Karpas-422 (cell line): ENCODE data around the gene EEF1AKMT3. TPM values are rescaled to one million over a fixed set of nuclear protein-coding genes. Genes with fewer than 3 reads are reported as not detected.

Source experiments
- DNase-seq: peaks from one replicate; pipeline ENCODE4 v3.0.0-alpha.2; 2015
- H2AFZ ChIP-seq: fragments of 200-600 bp; sonication (generic); 2 replicates; pipeline ENCODE4 v1.6.1; 2014; ENCODE audit warnings: antibody characterized with exemption, low read length, mixed read lengths
- H3K27ac ChIP-seq: fragments of 200-600 bp; sonication (generic); 2 replicates; pipeline ENCODE4 v1.5.1; 2014; ENCODE audit warnings: mild to moderate bottlenecking, low read length, moderate library complexity
- H3K27me3 ChIP-seq: fragments of 200-600 bp; sonication (generic); 2 replicates; pipeline ENCODE4 v1.6.1; 2014; ENCODE audit warnings: low read length, mixed read lengths
- H3K36me3 ChIP-seq: fragments of 200-600 bp; sonication (generic); 2 replicates; pipeline ENCODE4 v1.6.1; 2014; ENCODE audit warnings: low read length, mixed read lengths; ENCODE audit not compliant: insufficient read depth
- H3K4me1 ChIP-seq: fragments of 200-600 bp; sonication (generic); 2 replicates; pipeline ENCODE4 v1.6.1; 2014; ENCODE audit warnings: mild to moderate bottlenecking, low read length, mixed read lengths
- H3K4me2 ChIP-seq: fragments of 200-600 bp; sonication (generic); 2 replicates; pipeline ENCODE4 v1.6.1; 2014; ENCODE audit warnings: low read length, low read depth, mild to moderate bottlenecking; ENCODE audit not compliant: poor library complexity, severe bottlenecking
- H3K4me3 ChIP-seq: fragments of 200-600 bp; sonication (generic); 2 replicates; pipeline ENCODE4 v1.5.1; 2014; ENCODE audit warnings: mild to moderate bottlenecking, antibody characterized with exemption, low read length, mixed read lengths
- H3K79me2 ChIP-seq: fragments of 200-600 bp; sonication (generic); 2 replicates; pipeline ENCODE4 v1.6.1; 2014; ENCODE audit warnings: mild to moderate bottlenecking, low read length, mixed read lengths
- H3K9ac ChIP-seq: fragments of 200-600 bp; sonication (generic); 2 replicates; pipeline ENCODE4 v1.6.0; 2014; ENCODE audit warnings: low read length
- H3K9me2 ChIP-seq: fragments of 200-600 bp; sonication (generic), shearing (Covaris generic); replicated peaks from 2 replicates; pipeline ENCODE4 v1.6.0; 2014; ENCODE audit warnings: mild to moderate bottlenecking, low read length, moderate library complexity; ENCODE audit not compliant: insufficient read depth
- H3K9me3 ChIP-seq: fragments of 300-700, 200-600 bp; sonication (generic); 2 replicates; pipeline ENCODE4 v1.6.1; 2014; ENCODE audit warnings: low read length, mixed read lengths
- H4K20me1 ChIP-seq: fragments of 200-600 bp; sonication (generic); 2 replicates; pipeline ENCODE4 v1.6.1; 2014; ENCODE audit warnings: mild to moderate bottlenecking, antibody characterized with exemption, low read length, low read depth; ENCODE audit not compliant: insufficient read depth
- total RNA-seq: library from RNA; depleted of rRNA; stranded (reverse); fragments of >200 nt; shearing (Covaris generic); gene quantifications from 2 replicates; pipeline ENCODE4 v1.2.3, GENCODE V29; 2014; ENCODE audit warnings: low replicate concordance

EEF1AKMT3 gene
- total RNA-seq, 1 experiment from 2014 or later, result 5.5 TPM

- Histone ChIP-seq H3K4me1 (no peaks in the 10 kb centered on the region), H3K9me2 (no peaks in the 10 kb centered on the region), H3K36me3 (no peaks in the 10 kb centered on the region; the same call in none of the 2 replicates), H3K79me2 (no peaks in the 10 kb centered on the region), H3K9me3 (no peaks in the 10 kb centered on the region), H2AFZ (no peak overlapping the region), H4K20me1 (no peaks in the 10 kb centered on the region), H3K27me3 (no peaks in the 10 kb centered on the region), H3K9ac (no peak overlapping the region), H3K4me2 (no peak overlapping the region), H3K27ac (no peak overlapping the region), H3K4me3 (no peak overlapping the region)
- DNase-seq, result peak; percentile 53
Observed at GRCh38 chr12:57803319-57803893, 31.0 kb downstream of the EEF1AKMT3 start.

GRCh38 chr12:57806677-57807076 is 34.3 kb downstream of the EEF1AKMT3 start:
- Histone ChIP-seq H3K36me3 (no peaks in the 10 kb centered on the region; the same call in 1 of the 2 replicates), H2AFZ (no peak overlapping the region), H3K4me2 (no peak overlapping the region), H4K20me1 (no peaks in the 10 kb centered on the region), H3K9me3 (no peaks in the 10 kb centered on the region), H3K27ac (no peak overlapping the region), H3K27me3 (no peaks in the 10 kb centered on the region), H3K9ac (no peak overlapping the region), H3K79me2 (no peaks in the 10 kb centered on the region), H3K4me3 (no peak overlapping the region), H3K4me1 (no peaks in the 10 kb centered on the region), H3K9me2 (no peaks in the 10 kb centered on the region)
- DNase-seq, result no peak

GRCh38 chr12:57807285-57807684 is 34.9 kb downstream of the EEF1AKMT3 start:
- no peak overlapping the region for H3K4me3 ChIP-seq
- no peaks in the 10 kb centered on the region for H4K20me1 ChIP-seq
- H3K4me1 ChIP-seq, result no peaks in the 10 kb centered on the region
- H3K9me2 ChIP-seq, result no peaks in the 10 kb centered on the region
- no peaks in the 10 kb centered on the region for H3K79me2 ChIP-seq
- no peak overlapping the region for H3K4me2 ChIP-seq
- H3K9ac ChIP-seq, result no peak overlapping the region
- no peaks in the 10 kb centered on the region; the same call in 1 of the 2 replicates for H3K36me3 ChIP-seq
- DNase-seq, result no peak
- H3K27ac ChIP-seq, result no peak overlapping the region
- H2AFZ ChIP-seq, result no peak overlapping the region
- no peaks in the 10 kb centered on the region for H3K9me3 ChIP-seq
- no peaks in the 10 kb centered on the region for H3K27me3 ChIP-seq

GRCh38 chr12:57808351-57808750 is 35.9 kb downstream of the EEF1AKMT3 start:
- Histone ChIP-seq H3K4me2 (no peak overlapping the region), H3K9ac (no peak overlapping the region), H3K27ac (no peak overlapping the region), H4K20me1 (no peaks in the 10 kb centered on the region), H3K9me2 (no peaks in the 10 kb centered on the region), H3K4me3 (no peak overlapping the region), H3K36me3 (no peaks in the 10 kb centered on the region), H3K79me2 (no peaks in the 10 kb centered on the region), H3K27me3 (no peaks in the 10 kb centered on the region), H2AFZ (no peak overlapping the region), H3K4me1 (no peaks in the 10 kb centered on the region), H3K9me3 (no peaks in the 10 kb centered on the region)
- DNase-seq, result no peak

GRCh38 chr12:57809425-57809824 is 37.0 kb downstream of the EEF1AKMT3 start:
- DNase-seq, result no peak
- H3K4me1 ChIP-seq, result no peaks in the 10 kb centered on the region
- no peaks in the 10 kb centered on the region for H3K9me3 ChIP-seq
- H3K27me3 ChIP-seq, result no peaks in the 10 kb centered on the region
- H3K27ac ChIP-seq, result no peak overlapping the region
- H3K36me3 ChIP-seq, result no peaks in the 10 kb centered on the region
- H3K79me2 ChIP-seq, result no peaks in the 10 kb centered on the region
- no peak overlapping the region for H3K4me2 ChIP-seq
- H3K4me3 ChIP-seq, result no peak overlapping the region
- H4K20me1 ChIP-seq, result no peaks in the 10 kb centered on the region
- no peaks in the 10 kb centered on the region for H3K9me2 ChIP-seq
- H2AFZ ChIP-seq, result no peak overlapping the region
- H3K9ac ChIP-seq, result no peak overlapping the region

GRCh38 chr12:57810450-57810849 is 38.0 kb downstream of the EEF1AKMT3 start:
- H3K9me2 ChIP-seq, result no peaks in the 10 kb centered on the region
- H2AFZ ChIP-seq, result no peak overlapping the region
- no peaks in the 10 kb centered on the region for H3K9me3 ChIP-seq
- H3K4me3 ChIP-seq, result no peak overlapping the region
- no peaks in the 10 kb centered on the region for H3K36me3 ChIP-seq
- no peaks in the 10 kb centered on the region for H4K20me1 ChIP-seq
- no peaks in the 10 kb centered on the region for H3K27me3 ChIP-seq
- H3K9ac ChIP-seq, result no peak overlapping the region
- H3K4me1 ChIP-seq, result no peaks in the 10 kb centered on the region
- DNase-seq, result no peak
- H3K79me2 ChIP-seq, result no peaks in the 10 kb centered on the region
- H3K27ac ChIP-seq, result no peak overlapping the region
- H3K4me2 ChIP-seq, result no peak overlapping the region

GRCh38 chr12:57811028-57811755 is 38.8 kb downstream of the EEF1AKMT3 start:
- Histone ChIP-seq H3K27ac (no peak overlapping the region), H3K4me1 (no peaks in the 10 kb centered on the region), H3K27me3 (no peaks in the 10 kb centered on the region), H3K79me2 (no peaks in the 10 kb centered on the region), H3K9ac (no peak overlapping the region), H3K9me2 (no peaks in the 10 kb centered on the region), H3K4me2 (no peak overlapping the region), H3K36me3 (no peaks in the 10 kb centered on the region), H2AFZ (no peak overlapping the region), H3K4me3 (no peak overlapping the region), H4K20me1 (no peaks in the 10 kb centered on the region), H3K9me3 (no peaks in the 10 kb centered on the region)
- DNase-seq, result no peak

- no peak overlapping the region for H3K9ac ChIP-seq
- H3K4me3 ChIP-seq, result no peak overlapping the region
- no peaks in the 10 kb centered on the region for H3K36me3 ChIP-seq
- H2AFZ ChIP-seq, result no peak overlapping the region
- H3K27ac ChIP-seq, result no peak overlapping the region
- DNase-seq, result no peak
- no peaks in the 10 kb centered on the region for H3K9me3 ChIP-seq
- no peak overlapping the region for H3K4me2 ChIP-seq
- H3K27me3 ChIP-seq, result no peaks in the 10 kb centered on the region
- no peaks in the 10 kb centered on the region for H3K4me1 ChIP-seq
- no peaks in the 10 kb centered on the region for H3K9me2 ChIP-seq
- H4K20me1 ChIP-seq, result no peaks in the 10 kb centered on the region
- H3K79me2 ChIP-seq, result no peaks in the 10 kb centered on the region
Observed at GRCh38 chr12:57813111-57813970, 40.9 kb downstream of the EEF1AKMT3 start.
